D721Med (cell line): ENCODE data around the gene AIP.
A peak's percentile ranks its signal among the peaks of the same experiment; 100 is the strongest.
"Not testable (repeated sequence)": the region's sequence is repeated elsewhere in the genome, so short reads cannot be mapped to it uniquely, and the experiment has no call there.

Source experiments
- DNase-seq: peaks from one replicate; pipeline ENCODE4 v3.0.0; 2011; ENCODE audit warnings: low spot score; ENCODE audit not compliant: insufficient read length
- FAIRE-seq: peaks from 2 replicates; lab custom pipeline; 2011; peaks lifted over from hg19 to GRCh38; lab: Jason Lieb, UNC
- CTCF ChIP-seq: IDR thresholded peaks from 2 replicates; pipeline ENCODE4 v1.5.1; 2012; ENCODE audit warnings: mild to moderate bottlenecking, control low read depth; ENCODE audit not compliant: insufficient read depth; ENCODE audit errors: missing control alignments

AIP gene

GRCh38 chr11:67466962-67467771 is 15.7 kb upstream of the AIP start:
- TF ChIP-seq CTCF, result no peak
- FAIRE-seq, result no peak
- no peak for DNase-seq

- FAIRE-seq (no peak), DNase-seq (no peak)
- TF ChIP-seq CTCF, result no peak
Observed at GRCh38 chr11:67468056-67468455, 14.8 kb upstream of the AIP start.

GRCh38 chr11:67468456-67468758 is 14.4 kb upstream of the AIP start:
- FAIRE-seq, result no peak
- no peak for DNase-seq
- no peak for TF ChIP-seq CTCF

- FAIRE-seq, result no peak
- TF ChIP-seq CTCF, result peak; percentile 47
- peak; percentile 87 for DNase-seq
Observed at GRCh38 chr11:67468759-67469507, 13.9 kb upstream of the AIP start, which contains the start of gene TMEM134. TSS of gene TMEM134 (minus strand) at chr11:67469251. CDS start at chr11:67469192, 59 bp downstream.

DNA sequence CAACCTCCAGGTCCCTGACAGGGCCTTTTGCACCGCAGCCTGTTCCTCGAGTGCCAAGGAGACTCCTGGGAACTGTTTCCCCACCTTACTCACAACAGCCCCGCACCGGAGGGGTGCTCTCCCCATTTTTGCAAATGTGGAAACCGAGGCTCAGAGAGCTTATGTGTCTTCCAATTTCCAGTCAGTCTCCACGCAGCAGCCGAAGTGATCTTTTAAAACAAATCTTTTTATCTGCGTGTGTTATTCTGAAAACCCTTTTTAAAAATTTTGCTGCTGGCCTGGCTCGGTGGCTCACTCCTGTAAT is 13.4 kb upstream of the AIP start:
- no peak for TF ChIP-seq CTCF
- DNase-seq (no peak), FAIRE-seq (no peak)

- no peak for DNase-seq
- TF ChIP-seq CTCF, result no peak
- FAIRE-seq, result no peak
Observed at GRCh38 chr11:67470337-67471002, 12.4 kb upstream of the AIP start.

DNA sequence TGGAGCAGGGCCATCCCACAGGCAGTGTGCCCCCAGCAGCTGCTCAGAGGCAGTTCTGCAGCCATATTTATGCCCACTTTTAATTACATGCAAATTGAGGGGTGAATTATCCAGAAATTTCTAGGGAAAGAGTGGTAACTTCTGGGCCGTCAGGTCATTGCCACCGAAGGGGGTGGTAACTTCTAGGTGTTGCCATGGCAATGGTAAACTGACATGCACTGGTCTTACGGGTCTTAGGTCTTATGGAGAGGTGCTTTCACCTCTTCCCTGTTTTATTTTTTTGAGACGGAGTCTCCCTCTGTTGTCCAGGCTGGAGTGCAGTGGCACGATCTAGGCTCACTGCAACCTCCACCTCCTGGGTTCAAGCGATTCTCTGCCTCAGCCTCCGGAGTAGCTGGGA is 9.9 kb upstream of the AIP start:
- DNase-seq, result no peak
- FAIRE-seq, result no peak
- no peak for TF ChIP-seq CTCF

GRCh38 chr11:67476692-67477091 is 6.1 kb upstream of the AIP start:
- not testable (repeated sequence) for DNase-seq, FAIRE-seq

GRCh38 chr11:67477344-67478050 is 5.3 kb upstream of the AIP start:
- not testable (repeated sequence) for FAIRE-seq, DNase-seq
